ENCODE data around the gene FLOT1. TPM values are rescaled to one million over a fixed set of nuclear protein-coding genes. Genes with fewer than 3 reads are reported as not detected.
A peak's percentile ranks its signal among the peaks of the same experiment; 100 is the strongest.

Gene FLOT1
- total RNA-seq, 1 donor from 2014 or later = 123 TPM

- no peak for DNase-seq (ENCODE audit: low spot score in 2 of 2)
- H3K9me3 ChIP-seq = no peaks in the 10 kb centered on the region
- no peaks in the 10 kb centered on the region for H3K36me3 ChIP-seq
- peaks cover 7 to 27% of the 10 kb centered on the region in 2 donors for H3K4me1 ChIP-seq
- peak overlapping the region; percentile 75 to 91 for H3K4me3 ChIP-seq
- intact Hi-C loops (cut with DNase I) = loop anchor here (1.0 kb wide), 1 partner anchor 29 kb away; the partner anchor contains the start of gene MDC1
- peak; percentile 23 to 54 (median 25) for TF ChIP-seq CTCF (IDR thresholded peaks at IDR 0.05)
- peak overlapping the region; percentile 99 for H3K27ac ChIP-seq
- H3K27me3 ChIP-seq = no peaks in the 10 kb centered on the region
These were observed 54.6 kb downstream of the FLOT1 start for GRCh38 chr6:30687659-30688431.

- Histone ChIP-seq H3K36me3 (no peaks in the 10 kb centered on the region), H3K27me3 (no peaks in the 10 kb centered on the region), H3K27ac (peak overlapping the region; percentile 99), H3K4me3 (peak overlapping the region; percentile 75 to 91), H3K9me3 (no peaks in the 10 kb centered on the region), H3K4me1 (peaks cover 7 to 31% of the 10 kb centered on the region in 2 donors)
- intact Hi-C loops (cut with DNase I) = loop anchor here (1.0 kb wide), 2 partner anchors 30 to 34 kb away; partner anchors contain the start of gene MDC1
- peak; percentile 91 to 98 for DNase-seq (ENCODE audit: low spot score in 2 of 2)
- TF ChIP-seq CTCF (IDR thresholded peaks at IDR 0.05) = no peak
These were observed 55.4 kb downstream of the FLOT1 start for GRCh38 chr6:30686908-30687658.

- peak within 1 kb of the TSS; percentile 75 to 91 for H3K4me3 ChIP-seq
- peaks cover 0 to 2% of the 10 kb centered on the region in 2 donors for H3K36me3 ChIP-seq
- no peaks in the 10 kb centered on the region for H3K9me3 ChIP-seq
- intact Hi-C loops (cut with DNase I) = loop anchor here (1.0 kb wide), 1 partner anchor 35 kb away; no protein-coding TSS in a partner anchor
- TF ChIP-seq CTCF (IDR thresholded peaks at IDR 0.05) = no peak
- H3K27ac ChIP-seq = peak within 1 kb of the TSS; percentile 99
- H3K4me1 ChIP-seq = peaks cover 7 to 36% of the 10 kb centered on the region in 2 donors
- H3K27me3 ChIP-seq = no peaks in the 10 kb centered on the region
- DNase-seq (ENCODE audit: low spot score in 2 of 2) = peak in 1 of 2 donors; percentile 94
These were observed 56.2 kb downstream of the FLOT1 start, which contains the start of gene PPP1R18 for GRCh38 chr6:30686009-30686907. Gene PPP1R18, minus strand, starts transcription at chr6:30686645. Its CDS starts 627 bp downstream, at chr6:30686018.

- Histone ChIP-seq H3K4me3 (peak overlapping the region; percentile 75 to 91), H3K27ac (peak overlapping the region; percentile 99), H3K27me3 (no peaks in the 10 kb centered on the region), H3K9me3 (no peaks in the 10 kb centered on the region), H3K4me1 (peaks cover 12 to 45% of the 10 kb centered on the region in 2 donors), H3K36me3 (peaks cover 4 to 5% of the 10 kb centered on the region in 2 donors)
- peak in 1 of 3 experiments; percentile 13 for TF ChIP-seq CTCF (IDR thresholded peaks at IDR 0.05)
- intact Hi-C loops (cut with DNase I) = loop anchor here (1.0 kb wide), 1 partner anchor 36 kb away; no protein-coding TSS in a partner anchor
- DNase-seq (ENCODE audit: low spot score in 2 of 2) = no peak
These were observed 57.1 kb downstream of the FLOT1 start for GRCh38 chr6:30685157-30686008.

Data from ascending aorta (tissue), 2 donors.